ENCODE results near the gene PAGR1.

DNA sequence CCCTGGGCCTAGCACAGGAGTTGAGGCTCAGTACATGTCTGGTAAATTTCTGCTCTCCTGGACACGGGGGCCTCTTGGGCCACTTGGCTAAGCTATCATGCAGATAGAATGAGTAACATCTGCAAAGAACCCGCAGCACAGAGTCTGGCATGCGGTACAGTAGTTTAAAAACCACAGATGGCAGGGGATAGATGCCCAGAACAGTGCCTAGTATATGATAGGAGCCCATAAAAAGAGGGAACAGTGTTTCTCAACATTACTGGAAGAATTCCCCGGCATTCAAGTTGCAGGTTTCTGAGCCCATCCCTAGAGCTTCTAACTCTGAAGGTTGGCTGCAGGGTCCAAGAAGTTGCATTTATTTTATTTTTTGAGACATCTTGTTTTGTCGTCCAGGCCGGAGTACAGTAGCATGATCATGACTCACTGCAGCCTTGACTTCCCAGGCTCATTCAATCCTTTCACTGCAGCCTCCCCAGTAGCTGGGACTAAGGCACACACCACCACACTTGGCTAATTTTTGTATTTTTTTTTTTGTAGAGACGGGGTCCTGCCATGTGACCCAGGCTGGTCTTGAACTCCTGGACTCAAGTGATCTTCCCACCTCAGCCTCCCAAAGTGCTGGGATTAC lies 41.3 kb downstream of the PAGR1 start:
- TF ChIP-seq MYBL2 (CRISPR knock-in tag; IDR thresholded peaks at IDR 0.05) = no peak
- TF ChIP-seq, protein P1, sequence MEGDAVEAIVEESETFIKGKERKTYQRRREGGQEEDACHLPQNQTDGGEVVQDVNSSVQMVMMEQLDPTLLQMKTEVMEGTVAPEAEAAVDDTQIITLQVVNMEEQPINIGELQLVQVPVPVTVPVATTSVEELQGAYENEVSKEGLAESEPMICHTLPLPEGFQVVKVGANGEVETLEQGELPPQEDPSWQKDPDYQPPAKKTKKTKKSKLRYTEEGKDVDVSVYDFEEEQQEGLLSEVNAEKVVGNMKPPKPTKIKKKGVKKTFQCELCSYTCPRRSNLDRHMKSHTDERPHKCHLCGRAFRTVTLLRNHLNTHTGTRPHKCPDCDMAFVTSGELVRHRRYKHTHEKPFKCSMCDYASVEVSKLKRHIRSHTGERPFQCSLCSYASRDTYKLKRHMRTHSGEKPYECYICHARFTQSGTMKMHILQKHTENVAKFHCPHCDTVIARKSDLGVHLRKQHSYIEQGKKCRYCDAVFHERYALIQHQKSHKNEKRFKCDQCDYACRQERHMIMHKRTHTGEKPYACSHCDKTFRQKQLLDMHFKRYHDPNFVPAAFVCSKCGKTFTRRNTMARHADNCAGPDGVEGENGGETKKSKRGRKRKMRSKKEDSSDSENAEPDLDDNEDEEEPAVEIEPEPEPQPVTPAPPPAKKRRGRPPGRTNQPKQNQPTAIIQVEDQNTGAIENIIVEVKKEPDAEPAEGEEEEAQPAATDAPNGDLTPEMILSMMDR (IDR thresholded peaks at IDR 0.05) = no peak
- TF ChIP-seq, protein P2, sequence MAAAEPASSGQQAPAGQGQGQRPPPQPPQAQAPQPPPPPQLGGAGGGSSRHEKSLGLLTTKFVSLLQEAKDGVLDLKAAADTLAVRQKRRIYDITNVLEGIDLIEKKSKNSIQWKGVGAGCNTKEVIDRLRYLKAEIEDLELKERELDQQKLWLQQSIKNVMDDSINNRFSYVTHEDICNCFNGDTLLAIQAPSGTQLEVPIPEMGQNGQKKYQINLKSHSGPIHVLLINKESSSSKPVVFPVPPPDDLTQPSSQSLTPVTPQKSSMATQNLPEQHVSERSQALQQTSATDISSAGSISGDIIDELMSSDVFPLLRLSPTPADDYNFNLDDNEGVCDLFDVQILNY (CRISPR knock-in tag; IDR thresholded peaks at IDR 0.05) = no peak
- TF ChIP-seq, protein P3, sequence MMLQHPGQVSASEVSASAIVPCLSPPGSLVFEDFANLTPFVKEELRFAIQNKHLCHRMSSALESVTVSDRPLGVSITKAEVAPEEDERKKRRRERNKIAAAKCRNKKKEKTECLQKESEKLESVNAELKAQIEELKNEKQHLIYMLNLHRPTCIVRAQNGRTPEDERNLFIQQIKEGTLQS (CRISPR knock-in tag; conservative IDR thresholded peaks at IDR 0.05) = no peak
